Measurements from ENCODE around the gene ANKRD27. TPM values are rescaled to one million over a fixed set of nuclear protein-coding genes. Genes with fewer than 3 reads are reported as not detected.
"Not testable (repeated sequence)": the region's sequence is repeated elsewhere in the genome, so short reads cannot be mapped to it uniquely, and the experiment has no call there.

ANKRD27 gene
- polyA plus RNA-seq, 1 experiment: 28.7 TPM

DNA sequence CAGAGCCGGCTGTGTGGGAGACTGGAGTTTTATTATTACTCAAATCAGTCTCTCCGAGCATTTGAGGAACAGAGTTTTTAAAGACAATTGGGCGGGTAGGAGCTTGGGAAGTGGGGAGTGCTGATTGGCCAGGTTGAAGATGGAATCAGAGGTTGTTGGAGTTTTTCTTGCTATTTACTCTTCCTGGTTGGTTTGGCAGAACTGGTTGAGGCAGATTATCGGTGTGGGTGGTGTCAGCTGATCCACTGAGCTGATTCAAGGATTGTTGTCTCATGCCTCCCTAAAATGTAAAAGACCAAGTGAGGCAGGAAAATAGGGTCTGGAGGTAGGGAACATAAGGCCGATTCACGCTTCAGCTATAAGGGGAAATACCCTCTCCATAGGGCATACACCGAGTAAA, 43.3 kb upstream of the ANKRD27 start:
- CTCF ChIA-PET: no interaction called here
- TF ChIP-seq, protein P1, sequence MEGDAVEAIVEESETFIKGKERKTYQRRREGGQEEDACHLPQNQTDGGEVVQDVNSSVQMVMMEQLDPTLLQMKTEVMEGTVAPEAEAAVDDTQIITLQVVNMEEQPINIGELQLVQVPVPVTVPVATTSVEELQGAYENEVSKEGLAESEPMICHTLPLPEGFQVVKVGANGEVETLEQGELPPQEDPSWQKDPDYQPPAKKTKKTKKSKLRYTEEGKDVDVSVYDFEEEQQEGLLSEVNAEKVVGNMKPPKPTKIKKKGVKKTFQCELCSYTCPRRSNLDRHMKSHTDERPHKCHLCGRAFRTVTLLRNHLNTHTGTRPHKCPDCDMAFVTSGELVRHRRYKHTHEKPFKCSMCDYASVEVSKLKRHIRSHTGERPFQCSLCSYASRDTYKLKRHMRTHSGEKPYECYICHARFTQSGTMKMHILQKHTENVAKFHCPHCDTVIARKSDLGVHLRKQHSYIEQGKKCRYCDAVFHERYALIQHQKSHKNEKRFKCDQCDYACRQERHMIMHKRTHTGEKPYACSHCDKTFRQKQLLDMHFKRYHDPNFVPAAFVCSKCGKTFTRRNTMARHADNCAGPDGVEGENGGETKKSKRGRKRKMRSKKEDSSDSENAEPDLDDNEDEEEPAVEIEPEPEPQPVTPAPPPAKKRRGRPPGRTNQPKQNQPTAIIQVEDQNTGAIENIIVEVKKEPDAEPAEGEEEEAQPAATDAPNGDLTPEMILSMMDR (IDR thresholded peaks at IDR 0.05; ENCODE audit: low read depth, low read length): no peak
- no peak for DNase-seq (ENCODE audit: low read depth, low spot score)
- Histone ChIP-seq H3K4me3 (ENCODE audit: low read depth, low read length) (no peak overlapping the region), H3K9me3 (ENCODE audit: control insufficient read depth, insufficient read depth, low read length) (peaks cover 11% of the 10 kb centered on the region; the same call in 1 of the 2 replicates), H3K27me3 (ENCODE audit: control insufficient read depth, insufficient read depth, low read length) (no peaks in the 10 kb centered on the region), H3K27ac (ENCODE audit: low read depth, low read length) (no peak overlapping the region)
- POLR2A ChIA-PET: no interaction called here

DNA sequence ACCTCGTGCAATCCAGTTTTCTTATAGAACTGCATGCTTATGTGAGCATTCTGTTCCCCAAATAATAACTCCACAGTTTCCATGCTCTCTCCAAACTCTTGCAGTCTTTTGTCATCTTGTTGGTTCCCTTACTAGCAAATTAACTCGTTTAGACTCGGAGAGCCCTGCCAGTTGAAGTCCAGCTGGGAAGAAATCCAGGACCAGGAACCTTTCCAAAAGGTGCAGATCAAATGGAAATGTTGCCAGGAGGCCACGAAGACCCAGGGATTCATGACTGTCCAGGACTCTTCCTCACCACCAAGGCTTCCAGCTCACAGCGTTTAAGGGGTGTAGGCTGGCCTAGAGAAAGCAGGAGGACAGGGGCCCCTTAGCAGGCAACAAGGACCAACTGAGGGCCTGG, 42.5 kb upstream of the ANKRD27 start:
- no peak overlapping the region for H3K27ac ChIP-seq (ENCODE audit: low read depth, low read length)
- TF ChIP-seq, protein P1 (IDR thresholded peaks at IDR 0.05; ENCODE audit: low read depth, low read length): no peak
- CTCF ChIA-PET: no interaction called here
- H3K4me3 ChIP-seq (ENCODE audit: low read depth, low read length): no peak overlapping the region
- H3K9me3 ChIP-seq (ENCODE audit: control insufficient read depth, insufficient read depth, low read length): peaks cover 11% of the 10 kb centered on the region; the same call in 1 of the 2 replicates
- no peak for DNase-seq (ENCODE audit: low read depth, low spot score)
- POLR2A ChIA-PET: no interaction called here
- no peaks in the 10 kb centered on the region for H3K27me3 ChIP-seq (ENCODE audit: control insufficient read depth, insufficient read depth, low read length)

DNA sequence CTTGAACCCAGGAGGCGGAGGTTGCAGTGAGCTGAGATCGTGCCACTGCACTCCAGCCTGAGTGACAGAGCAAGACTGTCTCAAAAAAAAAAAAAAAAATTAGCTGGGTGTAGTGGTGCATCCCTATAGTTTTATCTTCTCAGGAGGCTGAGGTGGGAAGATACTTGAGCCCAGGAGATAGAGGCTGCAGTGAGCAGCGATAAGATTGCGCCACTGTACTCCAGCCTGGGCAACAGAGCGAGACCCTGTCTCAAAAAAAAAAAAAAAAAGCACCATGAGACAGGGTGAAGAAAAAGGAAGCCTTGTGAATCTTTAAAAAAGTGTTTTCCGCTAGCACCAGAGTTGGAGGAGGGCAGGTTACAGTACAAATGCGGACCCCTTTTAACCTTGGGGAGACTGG, 41.2 kb upstream of the ANKRD27 start:
- DNase-seq (ENCODE audit: low read depth, low spot score); H3K27me3 ChIP-seq (ENCODE audit: control insufficient read depth, insufficient read depth, low read length); H3K4me3 ChIP-seq (ENCODE audit: low read depth, low read length); CTCF ChIA-PET; H3K27ac ChIP-seq (ENCODE audit: low read depth, low read length): not testable (repeated sequence)
- H3K9me3 ChIP-seq (ENCODE audit: control insufficient read depth, insufficient read depth, low read length): peaks cover 11% of the 10 kb centered on the region; the same call in 1 of the 2 replicates
- POLR2A ChIA-PET: interaction anchor here (0.7 kb wide), 1 partner anchor 46 kb away, joined by 4 read pairs; no protein-coding TSS in a partner anchor

DNA sequence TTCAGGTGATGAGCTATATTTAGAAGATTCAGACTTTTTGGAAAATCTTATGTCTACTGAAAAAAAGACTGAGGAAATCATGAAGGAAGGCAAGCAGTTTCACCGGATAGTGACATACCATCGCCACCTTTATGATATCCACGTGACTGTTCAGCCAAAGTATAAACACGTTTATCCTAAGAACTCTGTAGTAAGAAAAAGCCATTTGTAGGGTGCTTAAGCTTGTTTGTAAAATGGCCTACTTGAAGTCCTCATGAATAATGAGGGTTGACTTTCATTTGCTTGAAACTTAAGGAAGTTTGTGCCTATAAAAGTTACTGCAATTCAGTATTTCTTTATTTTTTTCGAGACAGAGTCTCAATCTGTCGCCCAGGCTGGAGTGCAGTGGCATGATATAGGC, 36.8 kb upstream of the ANKRD27 start:
- POLR2A ChIA-PET: interaction anchor here (0.7 kb wide), 1 partner anchor 44 kb away, joined by 4 read pairs; no protein-coding TSS in a partner anchor
- Histone ChIP-seq H3K9me3 (ENCODE audit: control insufficient read depth, insufficient read depth, low read length) (no peaks in the 10 kb centered on the region), H3K4me3 (ENCODE audit: low read depth, low read length) (no peak overlapping the region), H3K27me3 (ENCODE audit: control insufficient read depth, insufficient read depth, low read length) (no peaks in the 10 kb centered on the region), H3K27ac (ENCODE audit: low read depth, low read length) (no peak overlapping the region)
- DNase-seq (ENCODE audit: low read depth, low spot score): no peak
- CTCF ChIA-PET: interaction anchor here (1.0 kb wide), 1 partner anchor 112 kb away, joined by 3 read pairs; no protein-coding TSS in a partner anchor
- TF ChIP-seq, protein P1 (IDR thresholded peaks at IDR 0.05; ENCODE audit: low read depth, low read length): no peak

DNA sequence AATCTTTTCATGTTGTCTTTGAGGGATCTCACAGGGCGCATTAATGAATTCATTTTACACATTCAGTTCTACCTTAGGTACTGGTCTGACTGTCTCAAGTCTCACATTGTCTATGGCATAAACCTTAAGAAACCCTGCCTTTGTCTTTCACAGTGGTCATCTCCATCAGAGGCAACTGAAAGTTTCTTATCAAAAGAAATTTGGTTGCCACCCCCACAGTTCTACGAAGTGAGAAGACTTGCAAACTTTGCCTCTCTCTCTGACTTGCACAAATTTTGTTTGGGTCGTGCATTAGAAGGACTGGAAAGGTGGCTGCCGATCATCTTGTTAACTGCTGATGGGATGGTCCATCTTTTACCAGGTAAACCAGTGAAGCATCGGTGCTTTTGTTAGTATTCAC, 34.1 kb upstream of the ANKRD27 start:
- CTCF ChIA-PET: no interaction called here
- Histone ChIP-seq H3K4me3 (ENCODE audit: low read depth, low read length) (no peak overlapping the region), H3K27ac (ENCODE audit: low read depth, low read length) (no peak overlapping the region), H3K27me3 (ENCODE audit: control insufficient read depth, insufficient read depth, low read length) (no peaks in the 10 kb centered on the region), H3K9me3 (ENCODE audit: control insufficient read depth, insufficient read depth, low read length) (peaks cover 4% of the 10 kb centered on the region)
- DNase-seq (ENCODE audit: low read depth, low spot score): no peak
- TF ChIP-seq, protein P1 (IDR thresholded peaks at IDR 0.05; ENCODE audit: low read depth, low read length): no peak
- POLR2A ChIA-PET: no interaction called here
